CD4-positive, alpha-beta T cell treated with Interleukin-6 at 100 ng/mL for 8 hours (primary cell): ENCODE data around the gene NUMB.

Experiments used
- DNase-seq: peaks from one replicate; pipeline ENCODE4 v3.0.0-alpha.2; 2020; ENCODE audit warnings: mixed read lengths, low spot score

NUMB gene

DNA sequence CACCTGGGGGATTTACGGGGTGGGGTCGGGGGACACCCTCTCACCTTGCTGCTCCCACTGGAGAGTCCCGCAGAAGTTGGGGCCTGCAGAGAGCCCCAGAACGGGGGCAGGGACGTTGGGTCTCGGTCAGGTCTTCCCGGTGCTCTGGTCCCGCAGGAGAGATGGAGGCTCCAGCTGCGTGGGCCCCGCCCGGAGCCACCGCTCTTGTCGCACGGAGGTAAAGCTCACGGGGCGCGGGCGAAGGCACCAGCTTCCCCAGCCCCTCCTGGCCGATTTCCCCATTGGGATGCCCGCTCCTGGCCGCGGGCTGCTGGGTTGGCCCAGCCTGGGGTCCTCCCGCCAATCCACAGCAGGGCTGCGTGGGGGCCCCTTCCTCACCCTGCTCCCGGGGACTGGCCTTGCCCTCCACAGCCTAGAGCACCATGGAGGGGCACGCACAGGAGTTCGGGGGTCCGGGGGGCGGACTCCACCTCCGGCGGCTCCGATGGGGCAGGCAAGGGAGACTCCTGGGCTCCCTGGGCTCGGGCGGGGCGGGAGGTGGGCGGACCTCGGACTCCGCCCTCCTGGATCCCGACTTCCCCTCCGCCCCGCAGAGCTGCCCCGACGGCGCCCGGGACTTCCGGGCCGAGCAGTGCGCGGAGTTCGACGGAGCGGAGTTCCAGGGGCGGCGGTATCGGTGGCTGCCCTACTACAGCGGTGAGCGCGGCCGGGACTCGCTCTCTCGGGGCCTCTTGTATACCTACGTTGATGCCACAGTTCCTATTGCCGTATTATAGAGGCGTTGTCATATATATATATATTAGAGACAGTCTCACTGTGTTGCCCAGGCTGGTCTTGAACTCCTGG lies 212.6 kb downstream of the NUMB start:
- peak; percentile 34 for DNase-seq

DNA sequence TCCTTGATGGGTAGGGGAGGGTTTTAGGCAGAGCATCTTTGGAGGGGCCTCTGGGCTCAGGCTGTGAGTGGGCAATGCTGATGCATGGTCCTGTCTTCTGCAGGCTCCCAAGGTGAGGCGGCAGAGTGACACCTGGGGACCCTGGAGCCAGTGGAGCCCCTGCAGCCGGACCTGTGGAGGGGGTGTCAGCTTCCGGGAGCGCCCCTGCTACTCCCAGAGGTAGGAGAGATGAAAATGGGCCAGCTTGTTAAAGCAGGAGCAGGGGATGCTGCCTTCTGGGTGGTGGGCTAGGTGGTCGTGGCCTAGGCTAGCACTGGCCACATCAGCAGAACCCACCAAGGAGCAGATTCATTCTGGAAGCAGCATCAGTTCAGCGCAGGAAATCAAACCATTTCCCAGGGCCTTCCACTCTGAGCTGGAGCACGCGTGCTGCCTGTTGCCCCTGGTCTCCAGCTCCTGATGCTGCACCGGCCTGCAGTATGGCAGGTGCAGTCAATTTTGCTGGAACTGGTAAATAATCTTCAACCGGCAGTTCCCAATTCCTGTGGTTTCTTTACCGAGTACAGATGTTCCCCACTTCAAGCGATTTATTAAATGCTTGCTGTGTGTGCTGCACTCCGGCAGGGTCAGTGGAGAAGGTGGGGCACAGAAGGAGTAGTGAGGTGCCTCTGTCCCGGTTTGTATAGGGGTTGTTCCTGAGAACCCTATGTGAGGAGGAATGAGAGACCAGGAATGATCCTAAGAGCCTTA lies 213.6 kb downstream of the NUMB start:
- DNase-seq = no peak

DNA sequence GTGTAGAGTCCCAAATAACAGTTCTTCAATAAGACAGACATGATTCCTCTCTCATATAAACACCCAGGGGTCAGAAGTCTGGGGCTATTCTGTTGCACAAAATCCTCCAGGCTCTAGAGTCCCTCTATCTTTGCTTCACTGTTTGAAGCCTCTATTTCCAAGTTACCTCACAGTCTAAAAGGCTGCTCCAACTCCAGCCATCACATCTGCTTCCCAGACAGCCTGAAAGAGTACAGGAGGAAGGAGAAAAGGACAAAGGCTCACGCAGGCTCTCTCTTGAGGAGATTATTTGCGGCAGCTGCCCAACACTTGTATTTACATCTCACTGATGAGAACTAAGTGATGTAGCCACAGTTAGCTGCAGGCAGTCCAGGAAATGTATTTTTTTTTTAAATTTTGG lies 214.6 kb downstream of the NUMB start:
- no peak for DNase-seq

DNA sequence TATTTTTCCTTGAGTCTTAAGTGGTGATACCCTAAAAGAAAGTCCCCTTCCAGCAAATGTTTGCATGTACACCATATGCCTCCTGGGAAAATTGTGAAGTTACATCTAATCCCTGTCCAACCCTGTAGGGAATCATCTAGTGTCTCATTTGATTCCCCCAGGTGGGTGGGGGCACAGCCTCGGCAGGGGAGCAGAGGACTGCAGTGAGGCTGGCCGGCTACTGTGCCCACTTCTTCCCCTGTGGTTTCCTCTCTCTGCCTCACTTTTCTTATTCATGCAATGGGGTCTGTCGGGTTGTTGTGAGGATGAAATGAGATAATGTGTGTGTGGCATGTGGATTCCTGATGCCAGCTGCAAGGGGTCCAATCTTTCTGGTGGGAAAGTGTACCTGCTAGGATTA lies 215.0 kb downstream of the NUMB start:
- no peak for DNase-seq

DNA sequence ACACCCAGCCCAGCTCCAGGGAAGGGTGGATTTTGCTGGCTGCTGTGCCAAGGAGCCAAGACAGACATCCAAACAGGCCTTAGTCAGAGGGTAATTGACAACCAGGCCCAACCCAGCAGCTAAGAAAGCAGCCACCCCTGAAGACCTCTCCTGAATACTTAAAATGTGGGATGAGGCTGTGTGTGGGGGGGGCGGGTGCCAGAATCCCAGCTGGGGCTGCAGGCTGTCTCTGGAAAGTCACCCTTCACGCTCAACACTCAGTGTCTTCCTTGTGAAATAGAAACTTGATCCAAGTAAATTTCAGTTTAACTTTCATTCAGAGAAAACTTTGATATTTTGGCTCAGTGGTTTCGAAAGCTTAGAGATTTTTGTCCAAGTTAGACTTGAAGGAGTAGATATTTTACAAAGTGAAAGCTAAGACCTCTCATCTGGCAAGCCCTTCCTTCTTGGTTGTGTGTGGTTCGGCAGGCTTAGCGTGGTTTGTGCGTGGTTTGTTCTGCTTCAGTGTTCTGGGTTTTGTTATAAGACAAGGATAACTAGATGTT lies 215.9 kb downstream of the NUMB start:
- no peak for DNase-seq

DNA sequence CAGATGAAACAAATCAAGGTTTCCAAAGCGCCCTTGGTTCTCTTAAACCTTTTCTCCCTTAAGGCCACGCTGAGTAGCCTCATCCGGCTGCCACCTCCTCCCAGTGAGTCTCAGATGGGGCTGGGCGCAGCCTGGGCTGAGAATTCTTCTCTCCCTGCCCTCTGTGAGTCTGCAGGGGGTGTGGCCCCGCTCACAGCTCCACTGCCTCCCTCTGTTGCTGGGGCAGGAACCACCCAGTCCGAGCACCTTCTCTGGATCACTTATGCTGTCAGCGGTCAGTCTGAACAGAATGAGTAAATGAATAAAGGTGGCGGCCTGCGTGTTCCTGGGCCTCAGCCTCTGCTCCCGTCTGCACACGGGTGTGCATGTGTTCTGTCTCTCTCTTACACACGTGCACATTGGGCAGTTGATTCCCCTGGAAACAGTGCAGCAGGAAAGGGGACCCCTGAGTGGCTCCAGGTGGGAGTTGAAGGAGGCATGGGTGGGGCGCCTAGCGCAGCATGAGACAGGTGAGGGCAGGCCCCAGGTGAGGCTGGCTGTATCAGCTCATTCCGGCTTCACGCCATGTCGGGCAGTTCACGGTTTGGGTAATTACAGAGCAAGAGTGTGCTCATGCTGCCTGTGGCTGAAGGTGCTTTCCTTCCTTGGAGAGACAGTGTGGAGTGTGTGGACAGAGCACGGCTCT lies 216.7 kb downstream of the NUMB start:
- no peak for DNase-seq

DNA sequence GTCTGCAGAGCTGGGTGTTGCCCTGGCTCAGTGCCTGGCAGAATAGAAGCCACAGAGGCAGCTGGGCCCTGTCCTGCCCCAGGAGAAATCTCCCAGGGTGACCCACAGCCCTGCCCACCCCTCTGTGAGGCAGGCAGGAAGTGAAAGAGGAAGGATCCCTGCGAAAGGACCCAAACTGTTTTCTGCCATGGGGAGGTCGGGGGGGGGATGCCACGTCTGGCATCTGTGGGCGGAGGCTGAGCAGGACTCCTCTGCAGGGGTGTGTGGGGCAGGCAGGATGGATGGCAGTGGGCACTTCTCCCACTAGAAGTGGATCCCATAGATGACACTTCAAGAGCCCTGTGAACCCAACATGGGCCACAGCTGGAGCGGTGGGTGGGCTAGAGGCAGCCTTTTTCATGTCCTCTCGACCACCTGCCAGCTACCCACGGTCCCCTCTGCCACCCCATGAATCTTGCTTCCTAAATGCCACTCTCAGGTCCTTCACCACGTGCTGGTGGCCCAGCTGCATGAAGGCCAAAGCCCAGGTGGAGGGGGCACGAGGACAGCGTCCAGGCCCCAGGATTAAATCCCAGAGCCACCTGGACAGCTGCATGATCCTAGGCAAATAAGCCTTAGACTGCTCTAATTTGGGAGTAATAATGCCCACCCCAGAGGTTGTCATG lies 217.4 kb downstream of the NUMB start:
- no peak for DNase-seq

DNA sequence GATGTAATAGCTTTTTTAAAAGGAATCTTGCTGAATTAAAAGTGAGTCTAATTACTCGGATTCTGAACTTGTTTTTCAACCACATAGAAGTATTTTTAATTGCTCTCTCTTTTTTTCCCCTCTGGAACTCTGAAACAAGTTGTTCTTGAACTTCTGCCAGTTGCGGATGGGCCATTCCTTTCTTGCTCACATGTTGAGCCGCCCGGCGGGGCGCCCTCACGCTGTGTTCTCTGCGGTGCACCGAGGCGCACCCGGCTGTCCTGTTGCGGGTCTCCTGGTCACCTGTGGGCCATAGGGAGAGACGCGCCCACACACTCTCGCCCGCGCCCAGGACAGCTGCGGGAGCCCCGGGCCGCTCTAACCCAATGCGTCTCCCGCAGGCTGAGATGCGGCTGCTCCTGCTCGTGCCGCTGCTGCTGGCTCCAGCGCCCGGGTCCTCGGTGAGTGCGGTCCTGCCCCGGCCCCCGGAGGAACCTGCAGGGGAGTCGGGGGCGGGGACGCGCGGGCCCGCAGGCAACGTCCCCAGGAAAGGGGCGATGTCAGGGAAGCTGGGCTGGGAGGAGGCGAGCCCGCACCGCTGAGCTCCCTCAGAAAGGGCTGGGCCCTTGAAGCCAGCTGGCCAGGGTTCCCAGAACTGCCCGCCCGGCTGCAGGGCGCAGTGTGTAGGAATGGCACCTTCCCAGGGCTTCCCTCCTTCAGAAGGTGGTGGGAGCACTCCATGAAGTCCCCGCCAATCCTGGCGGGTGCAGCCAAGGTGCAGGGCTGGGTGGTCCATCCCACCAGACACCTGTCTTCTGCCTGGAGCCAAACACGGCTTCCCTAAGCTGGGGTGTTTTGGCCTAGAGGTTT lies 218.7 kb downstream of the NUMB start:
- DNase-seq = no peak

DNA sequence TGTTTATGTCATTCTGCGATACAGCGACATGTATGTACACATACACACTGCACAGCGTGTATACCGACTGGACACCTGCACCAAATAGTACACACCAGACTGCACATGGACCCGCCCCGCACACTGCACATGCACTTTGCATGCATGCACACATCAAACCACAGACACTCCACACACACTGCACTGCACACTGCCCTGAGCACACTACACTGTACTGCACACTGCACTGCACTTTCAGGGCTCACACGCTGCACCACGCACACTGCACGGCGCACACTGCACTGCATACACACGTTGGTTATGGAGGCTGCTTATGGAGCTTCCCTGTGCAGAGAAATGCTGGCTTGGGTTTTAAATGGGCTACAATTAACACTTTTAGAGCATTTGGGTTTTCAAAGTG lies 219.4 kb downstream of the NUMB start:
- DNase-seq = no peak

DNA sequence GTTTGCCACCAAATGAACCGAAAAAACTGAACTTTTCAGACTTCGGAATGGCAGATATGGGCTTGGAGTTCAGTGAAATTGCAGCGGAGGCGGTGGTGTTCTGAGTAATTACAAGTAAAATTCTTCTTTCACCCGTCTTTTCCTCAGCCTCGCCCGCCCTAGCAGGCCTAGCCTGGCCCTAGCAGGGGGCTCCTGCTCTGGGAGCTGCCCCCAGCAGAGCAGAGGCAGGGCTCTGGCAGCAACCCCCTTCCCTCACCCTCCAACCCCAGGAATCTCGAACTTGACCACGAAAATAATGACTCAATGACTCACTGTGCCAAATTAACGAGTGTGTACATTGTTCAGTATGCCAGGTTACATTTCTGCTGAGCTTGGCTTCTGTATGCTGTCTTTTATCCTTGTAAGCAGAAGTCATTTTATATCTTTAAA lies 219.9 kb downstream of the NUMB start:
- DNase-seq = no peak

DNA sequence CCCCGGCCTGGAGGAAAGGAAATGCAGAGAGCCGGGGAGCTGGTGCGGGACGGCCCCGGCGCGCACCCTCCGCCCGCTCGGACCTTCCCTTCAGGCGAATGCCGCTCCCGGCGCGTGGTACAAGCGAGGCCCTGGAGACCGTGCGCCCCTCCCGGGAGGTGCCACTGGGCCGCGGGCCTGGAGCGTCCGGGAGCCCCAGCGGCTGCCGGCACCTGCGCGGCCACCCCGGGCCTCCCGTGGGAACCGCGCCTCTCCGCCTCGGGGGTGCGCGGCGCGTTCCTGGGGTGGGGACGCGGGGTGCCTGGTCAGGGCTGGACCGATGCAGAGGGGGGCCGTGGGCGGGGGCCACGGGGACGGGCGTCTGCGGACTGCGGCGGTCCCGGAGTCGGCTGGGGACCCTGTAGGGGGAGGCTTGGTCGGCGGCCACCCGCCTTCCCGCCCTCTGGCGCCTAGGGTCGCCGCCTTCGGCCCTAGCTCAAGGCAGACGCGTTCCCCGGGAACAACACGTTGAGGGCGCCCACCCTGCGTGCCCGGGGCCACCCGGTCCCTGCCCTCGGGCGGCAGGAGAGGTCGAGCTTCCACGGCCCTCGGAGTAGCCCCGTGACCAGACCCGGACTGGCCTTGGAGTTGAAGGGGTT lies 220.4 kb downstream of the NUMB start:
- no peak for DNase-seq

DNA sequence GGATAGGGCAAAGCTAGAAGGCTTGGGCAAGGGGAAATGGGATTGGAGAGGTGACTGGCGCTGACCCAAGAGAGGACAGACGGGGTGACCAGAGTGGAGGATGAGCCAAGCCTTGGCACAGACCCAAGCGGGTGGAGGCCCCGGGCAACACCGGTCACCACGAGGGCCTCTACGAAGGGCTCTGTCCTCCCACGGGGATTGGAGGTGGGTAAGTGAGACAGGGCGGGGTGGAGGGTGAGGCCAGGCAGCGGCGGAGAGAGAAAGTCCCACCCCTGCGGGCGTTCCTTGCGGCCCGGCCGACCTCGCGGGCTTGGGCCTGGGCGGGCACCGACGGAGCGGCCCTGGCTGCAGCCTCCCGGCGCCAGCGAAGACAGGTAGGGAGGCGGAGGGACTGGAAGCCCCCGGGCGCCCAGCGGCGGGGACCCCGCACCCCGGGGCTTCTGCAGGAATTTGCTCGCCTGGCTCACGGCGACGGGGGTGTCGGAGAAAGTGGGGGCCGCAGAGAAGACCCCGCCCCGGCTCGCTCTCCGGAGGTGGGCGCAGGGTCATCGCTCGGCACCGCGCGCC lies 221.0 kb downstream of the NUMB start, which contains the start of gene PAPLN:
TSS of gene PAPLN (plus strand) at position 288 of the 567 bp plus-strand sequence. CDS start 2,273 bp downstream, outside the sequence.
- DNase-seq = no peak

DNA sequence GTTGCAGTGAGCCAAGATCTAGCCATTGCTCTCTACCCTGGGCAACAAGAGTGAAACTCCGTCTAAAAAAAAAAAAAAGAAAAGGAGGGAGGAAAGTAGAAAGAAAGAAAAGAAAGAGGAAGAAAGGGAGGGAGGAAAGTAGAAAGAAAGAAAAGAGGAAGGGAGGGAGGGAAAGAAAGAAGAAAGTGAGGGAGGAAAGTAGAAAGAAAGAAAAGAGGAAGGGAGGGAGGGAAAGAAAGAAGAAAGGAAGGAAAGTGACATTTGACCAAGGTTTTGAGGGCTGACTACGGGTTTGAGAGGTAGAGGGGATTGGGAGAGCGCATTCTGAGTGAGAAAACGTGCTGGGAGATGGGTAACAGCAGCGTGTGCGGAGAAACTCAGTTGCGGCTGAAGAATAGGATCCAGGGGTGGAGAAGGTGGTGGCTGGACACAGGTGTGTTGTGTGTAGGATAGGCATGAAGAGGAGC lies 221.6 kb downstream of the NUMB start:
- DNase-seq = no peak

DNA sequence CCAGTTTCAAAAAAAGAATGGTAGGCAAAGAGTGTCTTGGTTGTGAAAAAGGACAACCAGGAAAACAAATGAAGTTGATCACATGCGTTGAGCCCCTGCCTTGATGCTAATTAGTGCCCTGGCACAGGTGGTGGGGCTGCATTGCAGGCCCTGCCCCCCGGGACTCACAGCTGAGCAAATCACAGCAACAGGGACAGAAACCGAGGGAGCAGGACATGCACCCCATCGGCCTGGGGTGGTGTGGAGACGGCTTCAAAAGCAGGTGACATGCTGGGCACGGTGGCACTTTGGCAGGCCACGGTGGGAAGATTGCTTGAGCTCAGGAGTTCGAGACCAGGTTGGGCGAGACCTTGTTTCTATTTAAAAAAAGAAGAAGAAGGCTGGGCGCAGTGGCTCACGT lies 222.2 kb downstream of the NUMB start:
- no peak for DNase-seq

DNA sequence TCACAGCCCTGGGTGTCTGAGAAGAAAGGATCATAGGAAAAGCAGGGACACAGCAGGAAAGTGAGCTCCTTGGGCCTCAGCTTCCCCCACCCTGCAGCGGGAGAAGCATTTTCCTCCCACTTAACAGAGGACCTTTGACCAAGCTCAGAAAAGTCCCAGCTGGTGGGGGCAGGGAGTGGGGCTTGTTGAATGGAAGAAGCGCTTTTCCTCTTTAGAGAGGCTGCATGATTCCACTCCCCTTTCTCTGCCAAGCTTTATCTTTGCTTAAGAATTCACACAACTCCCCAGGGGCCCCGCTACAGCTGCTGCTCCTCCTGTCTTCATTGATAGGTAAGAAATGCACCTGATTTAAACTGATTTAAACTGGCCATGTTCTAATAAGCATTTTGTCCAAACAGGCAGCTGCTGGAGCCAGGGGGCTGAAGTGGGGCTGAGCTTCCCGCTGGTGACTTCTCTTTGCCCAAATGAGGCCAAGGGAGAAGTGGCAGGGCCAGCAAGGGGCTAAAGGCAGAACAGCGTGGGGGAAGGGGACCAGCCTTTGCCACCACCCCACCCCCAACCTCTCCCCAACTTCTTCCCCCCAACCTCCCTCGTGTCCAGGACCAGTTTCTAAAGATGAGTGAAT lies 222.7 kb downstream of the NUMB start:
- DNase-seq = no peak

DNA sequence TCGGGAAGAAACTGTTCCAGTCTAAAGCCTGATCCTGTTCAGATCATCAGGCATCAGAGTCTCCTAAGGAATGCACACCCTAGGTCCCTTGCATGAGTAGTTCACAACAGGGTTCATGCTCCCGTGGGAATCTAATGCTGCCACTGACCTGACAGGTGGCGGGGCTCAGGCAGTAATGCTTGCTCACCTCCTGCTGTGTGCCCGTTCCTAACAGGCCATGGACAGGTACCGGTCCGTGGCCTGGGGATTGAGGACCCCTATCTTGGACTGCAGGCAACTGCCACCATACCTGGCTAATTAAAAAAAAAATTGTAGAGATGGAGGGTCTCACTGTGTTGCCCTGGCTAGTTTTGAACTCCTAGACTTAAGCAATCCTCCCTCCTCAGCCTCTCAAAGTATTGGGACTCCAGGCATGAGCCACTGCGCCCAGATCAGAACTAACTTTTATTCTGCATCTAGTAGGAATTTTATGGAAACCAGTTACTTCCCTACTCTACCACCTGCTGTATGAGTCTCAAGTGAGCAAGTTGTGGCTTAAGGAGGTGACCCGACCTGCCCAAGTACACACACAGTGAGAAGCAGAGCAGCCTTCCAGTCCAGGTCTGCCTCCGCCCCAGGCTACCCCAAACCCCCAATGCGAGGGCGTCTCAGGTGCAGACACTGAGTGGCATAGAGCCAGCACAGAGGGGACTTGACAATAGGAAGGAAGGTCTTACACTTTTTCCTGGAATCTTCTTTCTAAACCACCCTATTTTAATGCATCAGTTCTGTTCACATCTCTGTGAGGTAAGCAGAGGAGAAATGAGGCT lies 223.6 kb downstream of the NUMB start:
- no peak for DNase-seq

DNA sequence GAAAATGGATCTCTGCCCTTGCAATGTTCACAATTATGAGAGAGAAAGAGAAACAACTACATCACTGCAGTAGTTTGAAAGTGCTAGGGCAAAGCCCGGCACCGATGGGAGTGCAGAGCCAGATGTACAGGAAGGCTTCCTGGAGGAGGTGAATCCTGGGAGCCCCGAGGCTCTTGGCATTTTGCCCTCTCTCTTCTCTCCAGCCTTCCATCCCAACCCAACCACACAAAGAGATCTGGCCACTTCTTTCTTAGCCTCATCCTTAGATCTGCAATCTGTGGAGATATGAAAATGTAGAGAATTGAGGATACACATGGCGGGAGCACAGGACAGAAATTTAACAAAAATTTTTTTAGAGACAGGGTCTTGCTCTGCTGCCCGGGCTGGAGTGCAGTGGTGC lies 224.3 kb downstream of the NUMB start:
- no peak for DNase-seq

DNA sequence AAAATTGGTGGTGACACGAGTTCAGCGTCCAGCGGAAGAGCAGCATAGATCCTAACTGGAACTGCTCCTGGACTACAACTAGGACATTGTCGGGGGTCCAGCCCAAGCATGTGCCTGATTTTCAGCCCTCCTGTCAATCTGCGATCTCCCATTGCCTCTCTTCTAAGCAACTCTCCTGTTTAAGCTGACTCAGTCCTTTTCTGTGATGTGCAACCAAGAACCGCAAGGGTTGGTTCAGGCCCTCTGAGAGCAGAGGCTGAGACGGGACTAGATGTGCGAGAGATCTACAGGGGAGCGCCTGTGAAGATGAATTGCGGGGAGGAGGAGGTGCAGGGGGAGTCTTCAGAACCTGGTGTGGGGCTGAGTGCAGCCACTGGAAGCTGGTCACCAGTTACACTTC lies 224.8 kb downstream of the NUMB start:
- no peak for DNase-seq

DNA sequence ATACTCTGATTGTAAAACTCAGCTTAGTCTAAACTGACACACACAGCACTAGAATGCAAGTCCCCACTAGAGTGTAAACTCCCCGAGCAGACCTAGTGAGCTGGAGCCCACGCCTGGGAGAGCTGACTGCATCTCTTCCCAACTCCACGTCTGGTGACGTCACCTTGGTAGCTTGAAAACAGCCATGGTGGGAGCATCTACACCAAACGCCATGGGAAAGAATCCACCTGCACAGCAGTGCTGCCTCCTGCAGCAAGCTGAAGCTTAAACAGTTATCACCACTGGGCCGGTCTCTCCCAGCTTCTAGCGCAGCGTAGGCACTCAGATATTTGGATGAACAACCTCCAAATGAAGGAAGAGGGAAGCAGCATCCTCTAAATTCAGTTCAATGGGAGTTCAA lies 225.4 kb downstream of the NUMB start:
- no peak for DNase-seq
